Liver (tissue), 3 donors: ENCODE measurements around the gene CDX1.

ENCODE experiments used
- ATF3 ChIP-seq: IDR thresholded peaks from 2 replicates; pipeline ENCODE4 v1.6.1; 2016; ENCODE audit warnings: antibody characterized with exemption
- CTCF ChIP-seq: fragments of 150-350 bp; IDR thresholded peaks from 2 replicates; pipeline ENCODE4 v1.5.1; 2017; ENCODE audit warnings: improper control_type of control experiment, low read depth, low read length; ENCODE audit not compliant: missing input control
- EGR1 ChIP-seq, 2 donors: IDR thresholded peaks; 2 replicates each; pipeline ENCODE4 v1.6.1; 2016 to 2018; ENCODE audit warnings: antibody characterized with exemption in 2 of 2, low read depth in 2 of 2
- GABPA ChIP-seq, 2 donors: IDR thresholded peaks in 1 of 2; conservative IDR thresholded peaks in 1 of 2; 2 replicates each; pipeline ENCODE4 v1.6.1; 2016; ENCODE audit warnings: antibody characterized with exemption in 2 of 2, mild to moderate bottlenecking in 1 of 2, moderate library complexity in 1 of 2
- RAD21 ChIP-seq, 2 donors: IDR thresholded peaks; 2 replicates each; pipeline ENCODE4 v1.6.1; 2016; ENCODE audit warnings: antibody characterized with exemption in 2 of 2, mild to moderate bottlenecking in 2 of 2
- REST ChIP-seq: IDR thresholded peaks from 2 replicates; pipeline ENCODE4 v1.6.1; 2016; ENCODE audit warnings: antibody characterized with exemption, mild to moderate bottlenecking
- RXRA ChIP-seq, 2 donors: IDR thresholded peaks; 2 replicates each; pipeline ENCODE4 v1.6.1; 2017 to 2018; ENCODE audit warnings: antibody characterized with exemption in 2 of 2, mild to moderate bottlenecking in 1 of 2
- SP1 ChIP-seq: IDR thresholded peaks from 2 replicates; pipeline ENCODE4 v1.6.1; 2018; ENCODE audit warnings: antibody characterized with exemption, mild to moderate bottlenecking
- TAF1 ChIP-seq: conservative IDR thresholded peaks from 2 replicates; pipeline ENCODE4 v1.6.1; 2016; ENCODE audit warnings: antibody characterized with exemption, mild to moderate bottlenecking
- TF ChIP-seq, protein P1 (sequence below): IDR thresholded peaks from 2 replicates; pipeline ENCODE4 v1.6.1; 2016; ENCODE audit warnings: antibody characterized with exemption
- donor health status: healthy.
- donor health status: healthy.

DNA sequence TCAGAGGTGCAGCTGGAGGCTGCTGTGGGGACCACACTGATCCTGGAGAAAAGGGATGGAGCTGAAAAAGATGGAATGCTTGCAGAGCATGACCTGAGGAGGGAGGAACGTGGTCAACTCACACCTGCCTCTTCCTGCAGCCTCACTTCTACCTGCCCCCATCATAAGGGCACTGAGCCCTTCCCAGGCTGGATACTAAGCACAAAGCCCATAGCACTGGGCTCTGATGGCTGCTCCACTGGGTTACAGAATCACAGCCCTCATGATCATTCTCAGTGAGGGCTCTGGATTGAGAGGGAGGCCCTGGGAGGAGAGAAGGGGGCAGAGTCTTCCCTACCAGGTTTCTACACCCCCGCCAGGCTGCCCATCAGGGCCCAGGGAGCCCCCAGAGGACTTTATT is 17.4 kb downstream of the CDX1 start:
- TF ChIP-seq RXRA (IDR thresholded peaks at IDR 0.05) (no peak), ATF3 (no peak), CTCF (no peak), EGR1 (IDR thresholded peaks at IDR 0.05; ENCODE audit: low read depth in 2 of 2) (no peak), TAF1 (no peak), GABPA (IDR thresholded peaks at IDR 0.05 in 1 of 2, conservative IDR thresholded peaks at IDR 0.05 in 1 of 2) (no peak), SP1 (no peak), RAD21 (IDR thresholded peaks at IDR 0.05) (no peak), REST (no peak)
- TF ChIP-seq, protein P1, sequence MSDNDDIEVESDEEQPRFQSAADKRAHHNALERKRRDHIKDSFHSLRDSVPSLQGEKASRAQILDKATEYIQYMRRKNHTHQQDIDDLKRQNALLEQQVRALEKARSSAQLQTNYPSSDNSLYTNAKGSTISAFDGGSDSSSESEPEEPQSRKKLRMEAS = no peak
